Left forelimb (tissue), 1 donor: ENCODE results near the gene RNF114.

Experiments
- DNase-seq: peaks from one replicate; pipeline ENCODE4 v3.0.0-alpha.2; 2018; ENCODE audit warnings: low spot score

The RNF114 gene

GRCh38 chr20:49904440-49905214 is 31.6 kb upstream of the RNF114 start:
- DNase-seq, result peak; percentile 40

DNA sequence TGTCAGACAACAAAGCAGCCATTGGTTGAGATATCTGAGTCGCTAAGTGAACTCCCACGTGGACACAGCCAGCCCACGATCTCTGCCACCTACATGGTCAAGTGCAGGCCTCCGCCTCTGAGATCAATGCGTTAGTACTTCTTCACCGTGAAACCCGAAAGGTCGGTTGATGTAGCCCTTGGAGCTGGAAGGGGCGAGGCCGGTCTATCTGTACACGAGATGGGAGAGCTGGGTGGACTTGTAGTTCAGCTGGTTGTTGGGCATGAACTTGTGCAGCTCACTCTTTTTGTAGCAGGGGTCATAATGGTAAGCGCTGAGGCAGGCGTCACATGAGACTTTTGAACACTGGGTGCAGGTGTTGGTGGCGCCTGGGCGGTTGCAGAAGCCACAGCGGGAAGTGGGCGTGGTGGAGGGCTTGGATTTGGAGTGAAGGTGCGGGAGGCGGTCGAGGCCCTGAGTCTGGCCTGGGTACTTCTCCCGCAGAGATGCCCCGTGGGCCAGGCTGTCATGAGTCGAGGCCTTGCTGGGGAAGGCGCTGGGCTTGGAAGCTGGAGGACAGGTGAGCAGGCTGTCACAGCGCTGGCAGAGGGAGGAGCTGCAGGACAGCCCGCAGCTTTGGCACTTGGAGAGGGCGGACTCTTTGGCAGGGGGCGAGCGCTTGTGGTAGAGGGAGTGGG is 30.6 kb upstream of the RNF114 start:
- DNase-seq, result no peak

DNA sequence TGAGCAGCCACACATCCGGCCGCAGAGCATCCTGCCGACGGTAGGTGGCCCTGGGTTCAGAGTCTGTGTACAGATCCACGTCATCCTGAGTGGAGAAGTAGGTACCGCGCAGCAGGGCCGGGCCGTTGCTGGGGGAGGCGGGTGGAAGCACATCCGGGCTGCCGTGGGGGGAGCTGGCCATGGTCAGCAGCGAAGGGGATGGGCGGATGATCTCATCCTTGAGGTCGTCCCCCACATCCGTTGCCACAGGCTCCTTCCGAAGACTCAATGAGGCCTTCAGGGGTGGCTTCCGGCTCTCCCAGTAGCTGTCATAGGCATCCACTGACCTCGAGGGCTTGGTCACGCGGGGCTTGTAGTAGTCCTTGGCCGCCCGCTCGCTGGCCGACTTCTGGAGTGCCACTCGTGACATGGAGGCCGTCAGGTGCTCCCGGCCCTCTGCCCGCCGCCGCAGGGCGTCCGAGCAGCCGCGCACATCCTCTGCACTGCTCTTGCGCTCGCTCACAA is 30.0 kb upstream of the RNF114 start:
- no peak for DNase-seq

- DNase-seq, result no peak
Measured at GRCh38 chr20:49906615-49907154, 29.5 kb upstream of the RNF114 start.

DNA sequence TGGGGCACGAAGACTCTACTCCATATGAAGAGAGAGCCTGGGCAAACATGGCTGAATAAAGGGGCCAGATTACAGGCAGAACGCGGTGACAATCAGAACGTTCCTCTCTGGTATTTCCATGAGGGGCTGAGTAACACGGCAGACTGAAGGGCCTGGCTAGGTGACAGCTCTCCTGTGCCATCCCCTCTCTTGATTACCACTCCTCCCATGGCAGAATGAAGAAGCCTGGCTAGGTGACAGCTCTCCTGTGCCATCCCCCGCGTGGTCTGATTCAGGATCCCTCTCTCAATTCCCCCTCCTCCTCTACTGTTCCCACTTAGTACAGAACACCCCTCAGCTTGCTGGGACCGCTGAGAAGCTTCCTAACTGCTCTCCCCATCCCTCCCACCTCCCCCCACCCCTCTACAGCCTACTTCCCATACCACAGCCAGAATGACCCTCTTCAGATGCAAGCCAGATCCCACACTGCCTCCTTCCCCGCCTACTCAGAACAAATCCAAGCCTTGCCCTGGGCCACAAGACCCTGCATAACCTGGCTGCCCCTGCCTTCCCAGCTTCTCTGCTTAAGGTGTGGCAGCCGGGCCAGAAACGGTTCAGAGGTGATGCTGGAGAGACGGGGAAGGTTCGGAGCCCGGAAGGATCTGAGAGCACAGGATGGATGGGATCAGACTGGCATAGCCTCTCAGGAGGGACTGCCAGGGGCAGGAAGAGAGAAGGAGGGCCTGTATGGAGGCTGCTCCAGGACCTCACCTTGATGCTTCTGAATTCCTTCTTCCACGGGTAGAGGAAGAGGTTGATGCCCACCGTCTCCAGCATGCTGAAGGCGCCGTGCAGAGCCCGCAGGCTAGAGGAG is 28.6 kb upstream of the RNF114 start:
- DNase-seq, result no peak

GRCh38 chr20:49908258-49908565 is 28.0 kb upstream of the RNF114 start:
- no peak for DNase-seq

DNA sequence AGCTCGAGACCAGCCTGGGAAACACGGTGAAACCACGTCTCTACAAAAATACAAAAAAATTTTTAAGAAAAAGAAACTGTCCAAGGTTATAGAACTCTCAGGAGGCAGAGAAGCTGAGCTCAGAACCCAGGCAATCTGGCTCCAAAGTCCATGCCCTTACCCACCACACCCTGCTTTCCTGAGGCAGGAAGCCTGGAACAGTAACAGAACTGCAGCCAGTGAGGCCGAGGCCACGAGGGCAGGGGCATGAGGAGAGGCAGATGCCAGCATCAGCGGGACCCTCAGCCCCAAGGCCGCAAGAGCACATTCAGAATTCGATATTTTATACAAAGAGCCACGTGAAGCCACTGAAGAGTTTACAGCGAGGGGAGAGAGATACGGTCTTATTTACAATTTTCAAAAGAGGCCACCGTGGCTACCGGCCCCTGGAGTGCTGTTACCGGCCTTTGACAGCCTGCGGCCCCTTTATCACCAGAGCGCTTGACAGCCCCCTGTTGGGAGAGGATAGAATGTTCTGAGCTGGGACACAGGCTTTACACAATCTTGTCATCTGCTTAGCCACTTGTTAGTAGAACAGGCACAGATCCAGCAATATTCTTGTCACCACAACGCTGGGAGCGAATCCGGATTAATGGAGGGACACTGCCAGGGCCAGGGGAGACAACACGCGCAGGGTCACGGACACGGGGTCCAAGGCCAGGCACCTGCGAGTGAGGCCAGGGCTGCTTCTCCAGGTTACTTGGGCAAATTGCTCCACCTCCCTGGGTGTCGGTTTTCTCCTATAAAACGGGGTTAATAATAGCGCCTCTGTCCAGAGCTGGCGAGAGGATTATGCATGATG is 26.5 kb upstream of the RNF114 start:
- no peak for DNase-seq

- DNase-seq, result no peak
Measured at GRCh38 chr20:49910340-49910706, 25.9 kb upstream of the RNF114 start.

GRCh38 chr20:49913399-49914047 is 22.7 kb upstream of the RNF114 start:
- DNase-seq, result no peak

DNA sequence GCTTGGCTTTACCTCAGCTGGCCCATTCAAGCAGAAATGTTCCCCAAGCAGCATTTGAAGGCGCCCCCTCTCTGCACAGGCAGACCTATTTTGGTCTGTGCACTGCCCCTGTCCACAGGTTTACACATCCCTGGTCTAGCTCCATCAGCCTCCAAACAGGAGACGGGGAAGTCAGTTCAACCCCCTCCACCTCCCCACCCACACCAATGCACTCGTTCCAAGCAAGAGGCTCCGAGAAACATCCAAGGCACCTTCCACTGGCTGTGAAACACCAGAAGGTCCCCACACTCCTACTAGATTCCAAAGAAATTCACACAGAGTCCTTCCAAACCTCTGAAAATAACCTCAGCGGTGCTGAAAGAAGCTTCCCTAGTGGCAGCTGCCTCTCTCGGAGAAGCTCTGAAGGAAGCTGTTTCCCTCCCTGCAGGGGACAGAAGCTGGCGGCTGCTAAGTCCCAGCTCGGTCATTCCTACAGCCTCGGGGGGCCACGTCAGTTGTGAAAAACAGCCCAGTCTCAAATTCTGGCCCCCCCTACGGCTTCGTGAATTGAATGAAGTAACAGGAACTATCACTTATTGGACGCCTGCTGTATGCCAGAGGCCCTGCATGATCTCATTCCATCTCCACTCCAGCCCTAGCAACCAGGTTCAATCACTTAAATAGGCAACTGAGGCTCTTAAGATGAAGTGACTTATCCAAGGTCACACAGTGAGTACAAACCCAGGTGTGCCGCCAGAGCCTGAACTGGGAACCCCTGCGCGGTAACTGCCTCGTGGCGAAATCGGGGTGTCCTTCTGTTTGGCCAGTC is 21.7 kb upstream of the RNF114 start:
- no peak for DNase-seq

- no peak for DNase-seq
Measured at GRCh38 chr20:49915118-49915379, 21.1 kb upstream of the RNF114 start.

DNA sequence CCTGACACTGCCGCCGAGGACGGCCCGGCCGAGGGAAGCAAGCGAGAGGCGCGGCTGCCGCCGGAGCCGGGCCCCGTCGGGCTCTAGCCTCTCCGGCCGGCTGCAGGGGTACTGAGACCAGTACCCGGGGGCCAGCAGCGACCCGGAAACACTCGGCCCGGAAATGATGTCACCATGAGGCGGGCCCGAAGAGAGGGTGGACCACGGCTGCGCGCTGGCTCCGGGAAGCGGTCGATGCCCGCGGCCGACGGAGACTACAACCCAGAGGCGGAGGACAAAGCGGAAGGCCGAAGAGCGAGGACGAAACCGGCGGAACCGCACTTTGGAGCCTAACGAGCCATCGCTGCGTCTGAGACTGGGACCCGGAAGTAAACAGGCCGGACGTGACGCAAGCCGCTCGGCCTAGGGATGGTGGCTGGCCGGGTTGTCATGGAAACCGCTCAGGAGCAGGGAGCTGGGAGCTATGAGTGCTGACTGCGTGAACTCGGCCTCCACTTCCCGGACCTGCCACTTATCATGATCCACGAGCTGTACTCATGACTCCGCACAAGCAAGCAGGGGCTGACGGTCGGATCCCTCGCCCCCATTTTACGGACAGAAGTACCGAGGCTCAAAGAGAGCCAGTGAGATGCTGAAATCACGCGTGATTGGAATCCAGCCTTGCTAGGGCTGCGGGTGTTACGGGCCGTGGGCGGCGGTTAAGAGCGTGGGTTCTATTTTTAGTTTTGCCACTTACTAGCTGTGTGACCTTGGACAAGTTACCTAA is 20.6 kb upstream of the RNF114 start, which contains the start of gene SPATA2:
SPATA2 (minus strand) TSS at position 150 of the 766 bp plus-strand sequence. CDS start 7,039 bp downstream, outside the sequence.
- DNase-seq, result peak; percentile 98

DNA sequence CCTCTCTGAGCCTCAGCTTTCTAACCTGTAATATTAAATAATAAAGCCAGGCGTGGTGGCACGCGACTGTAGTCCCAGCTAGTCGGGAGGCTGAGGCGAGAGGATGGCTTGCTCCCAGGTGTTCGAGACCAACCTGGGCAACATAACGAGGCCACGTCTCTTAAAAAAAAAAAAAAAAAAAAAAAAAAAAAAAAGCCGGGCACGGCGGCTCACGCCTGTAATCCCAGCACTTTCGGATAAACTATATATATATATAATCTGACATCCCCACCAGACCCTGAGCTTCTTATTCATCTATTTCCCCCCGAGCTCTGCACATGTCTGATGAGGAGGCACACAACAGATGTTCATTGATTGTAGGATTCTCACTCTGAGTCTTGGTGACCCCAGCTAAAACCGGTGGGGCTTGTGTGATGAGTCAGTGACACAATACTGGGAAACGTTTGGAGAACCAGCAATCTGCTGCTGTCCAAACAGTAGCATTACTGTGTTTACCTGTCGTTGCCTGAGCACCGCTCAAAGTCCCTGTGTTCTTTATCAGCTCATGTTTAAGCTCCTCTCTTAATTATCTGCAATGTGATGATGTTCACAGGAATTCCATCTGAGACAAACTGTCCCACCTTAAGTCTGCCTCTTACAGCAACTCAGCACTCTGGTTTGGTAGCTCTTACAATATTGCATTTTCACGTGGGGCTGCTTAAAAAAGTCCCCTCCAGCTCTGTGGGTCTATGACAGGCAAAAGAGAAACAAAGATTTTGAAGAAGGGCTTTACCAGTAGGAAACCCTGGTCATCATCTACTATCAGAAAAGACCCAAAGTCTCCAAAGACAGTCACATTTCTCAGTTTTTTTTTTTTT is 19.8 kb upstream of the RNF114 start:
- no peak for DNase-seq

DNA sequence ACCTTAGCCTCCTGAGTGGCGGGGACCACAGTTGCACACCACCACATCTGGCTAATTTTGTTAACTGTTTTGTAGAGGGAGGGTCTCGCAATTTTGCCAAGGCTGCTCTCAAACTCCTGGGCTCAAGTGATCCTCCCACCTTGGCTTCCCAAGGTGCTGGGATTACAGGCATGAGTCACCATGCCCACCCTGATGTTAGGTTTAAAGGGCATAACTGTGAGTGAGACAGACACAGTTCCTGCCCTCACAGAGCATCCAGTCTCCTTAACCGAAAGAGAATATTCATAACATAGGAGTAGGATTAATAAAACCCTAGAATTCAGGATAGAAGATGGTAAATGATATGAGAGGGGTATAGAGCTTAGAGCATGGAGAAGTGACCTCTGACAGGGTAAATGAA is 17.8 kb upstream of the RNF114 start:
- no peak for DNase-seq

- DNase-seq, result no peak
Measured at GRCh38 chr20:49919009-49919408, 17.2 kb upstream of the RNF114 start.

GRCh38 chr20:49919461-49919860 is 16.7 kb upstream of the RNF114 start:
- no peak for DNase-seq

GRCh38 chr20:49924247-49924646 is 11.9 kb upstream of the RNF114 start:
- no peak for DNase-seq

GRCh38 chr20:49925901-49926454 is 10.2 kb upstream of the RNF114 start:
- no peak for DNase-seq
